Dermis microvascular lymphatic vessel endothelial cell (primary cell): Measurements from ENCODE around the gene MADD. TPM values are rescaled to one million over a fixed set of nuclear protein-coding genes. Genes with fewer than 3 reads are reported as not detected.
A peak's percentile ranks its signal among the peaks of the same experiment; 100 is the strongest.

Source experiments
- DNase-seq, 2 donors: peaks; one replicate each; pipeline versions ENCODE4 v3.0.0 to v3.0.0-alpha.2; 2010; ENCODE audit warnings: low read depth in 2 of 2
- total RNA-seq: library from RNA; depleted of rRNA; stranded (reverse); fragments of >200 nt; gene quantifications from 2 replicates; pipeline ENCODE4 v1.2.1, GENCODE V29; 2014

The MADD gene
- 15.5 and 23.3 TPM in 2 replicates for total RNA-seq

GRCh38 chr11:47269829-47270305, at the start of gene MADD:
Gene MADD (plus strand): TSS chr11:47270133.
- DNase-seq, result peak; percentile 65 to 91

GRCh38 chr11:47220401-47220821, 49.5 kb upstream of the MADD start:
- peak; percentile 66 to 90 for DNase-seq

GRCh38 chr11:47222696-47223095, 47.2 kb upstream of the MADD start:
- no peak for DNase-seq

GRCh38 chr11:47225552-47226400, 44.2 kb upstream of the MADD start:
- no peak for DNase-seq

GRCh38 chr11:47229161-47229560, 40.8 kb upstream of the MADD start:
- DNase-seq, result no peak

- DNase-seq, result no peak
Measured at GRCh38 chr11:47233051-47233450, 36.9 kb upstream of the MADD start.

- DNase-seq, result peak in 1 of 2 donors; percentile 61
Measured at GRCh38 chr11:47233989-47234668, 35.8 kb upstream of the MADD start.

GRCh38 chr11:47234669-47235100, 35.2 kb upstream of the MADD start:
- DNase-seq, result peak; percentile 81 to 89

- DNase-seq, result no peak
Measured at GRCh38 chr11:47235163-47235562, 34.8 kb upstream of the MADD start.

GRCh38 chr11:47236482-47236881, 33.5 kb upstream of the MADD start:
- DNase-seq, result peak in 1 of 2 donors; percentile 71

GRCh38 chr11:47239852-47240251, 30.1 kb upstream of the MADD start:
- no peak for DNase-seq

- no peak for DNase-seq
Measured at GRCh38 chr11:47241841-47242301, 28.1 kb upstream of the MADD start.

GRCh38 chr11:47242596-47243192, 27.2 kb upstream of the MADD start:
- no peak for DNase-seq

- no peak for DNase-seq
Measured at GRCh38 chr11:47243454-47243853, 26.5 kb upstream of the MADD start.

- no peak for DNase-seq
Measured at GRCh38 chr11:47244448-47245350, 25.2 kb upstream of the MADD start.

- DNase-seq, result no peak
Measured at GRCh38 chr11:47245611-47246357, 24.1 kb upstream of the MADD start.

- DNase-seq, result no peak
Measured at GRCh38 chr11:47247502-47247901, 22.4 kb upstream of the MADD start.

- peak in 1 of 2 donors; percentile 29 for DNase-seq
Measured at GRCh38 chr11:47248304-47248663, 21.6 kb upstream of the MADD start.

GRCh38 chr11:47248664-47249377, 21.1 kb upstream of the MADD start, which contains the start of gene ACP2:
Gene ACP2 (minus strand): TSS chr11:47248814. CDS start chr11:47248789, 25 bp downstream.
- DNase-seq, result peak; percentile 77 to 89

- DNase-seq, result no peak
Measured at GRCh38 chr11:47249378-47249715, 20.6 kb upstream of the MADD start.
